Stimulated activated CD4-positive, alpha-beta T cell treated with anti-CD3 and anti-CD28 coated beads, Interleukin-1b, Interleukin-23, amount 100 ng/mL, for 48 hours (primary cell): Measurements from ENCODE around the gene PAN2.
"Not testable (repeated sequence)": the region's sequence is repeated elsewhere in the genome, so short reads cannot be mapped to it uniquely, and the experiment has no call there.

Experiments used
- DNase-seq: peaks from one replicate; pipeline ENCODE4 v3.0.0-alpha.2; 2020

Gene PAN2

GRCh38 chr12:56304276-56304675 is 29.5 kb downstream of the PAN2 start:
- no peak for DNase-seq

- peak; percentile 10 for DNase-seq
Observed at GRCh38 chr12:56300644-56301464, 32.9 kb downstream of the PAN2 start.

- DNase-seq = peak; percentile 99
Observed at GRCh38 chr12:56299853-56300643, 33.8 kb downstream of the PAN2 start, which contains the start of gene CS. Gene CS (minus strand): TSS chr12:56300330. CDS start chr12:56300201, 129 bp downstream.

DNA sequence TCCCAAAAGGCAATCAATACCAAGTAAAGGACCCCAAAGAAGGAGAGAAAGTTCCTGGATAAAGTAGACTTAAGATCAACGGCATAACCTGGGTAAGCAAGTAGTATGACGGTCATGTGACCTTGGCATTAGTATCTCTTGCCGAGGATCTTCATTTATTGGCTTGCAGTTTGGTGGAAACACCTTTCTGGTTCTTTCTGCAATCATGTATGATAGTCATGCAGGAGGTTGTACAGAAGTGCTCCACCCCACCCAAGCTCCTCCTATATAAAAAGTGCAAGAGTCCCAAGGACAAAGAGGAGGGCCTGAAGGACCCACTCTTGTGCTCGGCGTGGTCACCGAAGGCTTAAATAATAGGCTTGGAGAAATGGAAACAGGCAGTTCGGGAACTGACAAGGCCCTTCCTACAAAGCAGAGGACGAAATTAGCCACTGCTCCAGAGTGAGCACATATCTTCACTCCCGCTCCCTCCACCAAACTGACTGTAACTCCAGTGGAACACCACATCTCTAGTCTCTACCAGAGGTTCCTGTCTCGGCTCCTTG is 34.4 kb downstream of the PAN2 start:
- peak; percentile 20 for DNase-seq

DNA sequence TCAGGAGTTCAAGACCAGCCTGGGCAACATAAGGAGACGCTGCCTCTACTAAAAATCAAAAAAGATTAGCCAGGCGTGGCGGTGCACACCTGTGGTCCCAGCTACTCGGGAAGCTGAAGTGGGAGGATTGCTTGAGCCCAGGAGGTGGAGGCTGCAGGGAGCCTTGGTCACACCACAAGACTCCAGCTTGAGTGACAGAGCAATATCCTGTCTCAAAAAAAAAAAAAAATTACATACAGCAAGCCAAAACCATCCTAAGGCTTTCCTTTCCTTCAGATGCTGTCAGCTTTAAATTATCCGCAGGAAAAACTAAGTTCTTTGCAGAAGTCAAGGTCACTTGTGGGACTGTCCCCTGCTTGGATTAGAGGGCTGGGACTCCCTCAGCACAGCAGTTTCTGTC is 35.0 kb downstream of the PAN2 start:
- DNase-seq = no peak

DNA sequence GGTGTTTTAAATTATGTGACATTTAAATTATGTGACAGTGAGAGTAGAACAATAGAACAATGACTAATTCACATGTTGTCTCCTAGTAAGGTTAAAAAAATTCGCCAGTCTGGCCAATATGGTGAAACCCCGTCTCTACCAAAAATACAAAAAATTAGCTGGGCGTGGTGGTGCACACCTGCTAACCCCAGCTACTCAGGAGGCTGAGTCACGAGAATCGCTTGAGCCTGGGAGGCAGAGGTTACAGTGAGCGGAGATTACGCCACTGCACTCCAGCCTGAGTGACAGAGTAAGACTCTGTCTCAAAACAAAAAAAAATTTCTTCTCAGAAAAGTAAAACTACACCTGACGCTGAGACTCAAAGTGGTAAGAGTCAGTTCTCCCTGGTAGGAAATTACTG is 36.4 kb downstream of the PAN2 start:
- peak; percentile 15 for DNase-seq

DNA sequence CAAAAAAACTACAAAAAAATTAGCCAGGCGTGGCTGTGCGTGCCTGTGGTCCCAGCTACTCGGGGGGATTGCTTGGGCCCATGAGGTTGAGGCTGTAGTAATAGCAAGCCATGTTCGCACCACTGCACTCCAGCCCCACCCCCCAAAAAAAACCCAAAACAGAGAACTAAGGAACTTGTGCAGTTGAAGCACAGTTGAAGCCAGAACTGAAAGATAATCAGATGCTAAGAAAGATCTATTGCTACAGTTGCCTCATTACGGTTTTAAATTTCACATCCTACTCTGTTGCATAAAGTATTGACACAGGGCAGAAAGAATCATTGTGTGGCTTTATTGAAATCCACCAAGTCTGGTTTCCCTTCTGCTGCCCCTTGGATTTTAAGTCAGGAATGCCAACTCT is 37.5 kb downstream of the PAN2 start:
- no peak for DNase-seq

DNA sequence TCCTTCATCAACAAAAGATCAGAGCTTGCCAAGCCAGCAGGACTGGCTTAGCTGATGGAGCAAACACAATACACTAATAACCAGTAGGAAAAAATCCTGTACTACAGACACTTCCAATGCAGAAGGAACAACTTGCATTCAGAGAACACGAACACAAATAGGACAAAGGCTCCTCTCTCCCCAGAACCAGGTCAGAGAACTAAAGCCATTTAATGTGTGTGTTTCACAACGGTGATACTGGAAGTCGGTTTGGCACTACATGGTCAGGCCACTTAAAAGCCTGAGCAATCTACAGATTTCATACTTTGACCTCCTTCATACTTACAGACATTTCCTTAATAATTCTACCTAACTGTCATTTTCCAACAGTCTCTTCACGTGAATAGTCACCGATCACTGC is 40.0 kb downstream of the PAN2 start:
- no peak for DNase-seq

GRCh38 chr12:56288705-56289387 is 45.0 kb downstream of the PAN2 start:
- DNase-seq = no peak

DNA sequence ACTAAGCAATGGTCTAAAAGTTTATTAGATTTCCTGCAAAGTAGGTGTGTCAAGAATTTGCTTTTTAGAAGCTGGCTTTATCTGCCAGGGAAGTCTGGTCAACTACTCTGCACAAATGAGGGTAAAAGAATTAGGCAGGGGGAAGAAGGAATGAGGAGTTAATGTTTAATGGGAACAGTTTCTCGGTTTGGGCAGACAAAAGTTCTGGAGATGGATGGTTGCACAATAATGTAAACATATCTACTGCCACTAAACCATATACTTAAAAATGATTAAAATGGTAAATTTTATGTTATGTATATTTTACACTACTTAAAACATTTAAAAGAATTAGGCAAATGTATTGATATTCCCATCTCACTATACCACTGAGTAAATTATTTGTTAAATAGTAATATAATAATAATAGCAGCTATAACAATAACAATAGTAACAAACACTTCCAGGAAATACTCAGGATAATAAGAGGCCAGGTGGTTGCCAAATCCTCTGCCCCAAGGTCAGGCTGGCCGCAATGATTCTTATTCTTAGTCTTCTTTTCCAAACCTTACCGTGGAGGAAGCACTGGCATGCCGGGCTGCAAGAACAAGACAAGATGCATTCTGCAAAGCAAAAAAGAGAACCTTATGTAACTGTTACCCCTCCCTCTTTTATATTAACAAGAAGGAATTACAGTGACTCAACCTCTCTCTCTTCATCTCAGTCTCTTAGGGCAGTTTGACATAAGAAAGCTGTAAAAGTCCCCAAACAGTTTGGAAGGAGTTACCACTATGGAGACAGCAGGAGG is 47.6 kb downstream of the PAN2 start:
- DNase-seq = no peak

GRCh38 chr12:56284263-56284662 is 49.5 kb downstream of the PAN2 start:
- DNase-seq = not testable (repeated sequence)

DNA sequence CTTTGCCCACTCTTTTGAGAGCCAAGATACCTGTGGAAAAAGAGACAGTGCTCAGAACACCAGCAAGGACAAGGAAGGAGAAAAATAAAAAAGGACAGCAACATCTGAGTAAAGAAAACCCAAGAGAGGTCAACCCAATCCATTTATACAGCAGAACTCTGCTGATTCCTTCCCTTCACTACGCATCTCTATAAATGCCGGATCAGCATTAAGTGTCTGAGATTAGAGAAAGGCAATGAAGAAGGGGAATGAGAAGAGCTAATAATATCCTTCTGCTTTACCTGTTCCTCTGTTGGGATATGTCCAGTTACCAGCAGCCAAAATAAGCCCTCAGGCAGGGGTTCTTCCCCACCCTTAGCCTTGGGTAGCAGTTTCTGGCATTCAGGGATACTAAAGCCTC is 51.2 kb downstream of the PAN2 start:
- no peak for DNase-seq

GRCh38 chr12:56282030-56282429 is 51.8 kb downstream of the PAN2 start:
- DNase-seq = no peak

GRCh38 chr12:56280849-56281248 is 53.0 kb downstream of the PAN2 start:
- DNase-seq = no peak

GRCh38 chr12:56278905-56279304 is 54.9 kb downstream of the PAN2 start:
- no peak for DNase-seq

DNA sequence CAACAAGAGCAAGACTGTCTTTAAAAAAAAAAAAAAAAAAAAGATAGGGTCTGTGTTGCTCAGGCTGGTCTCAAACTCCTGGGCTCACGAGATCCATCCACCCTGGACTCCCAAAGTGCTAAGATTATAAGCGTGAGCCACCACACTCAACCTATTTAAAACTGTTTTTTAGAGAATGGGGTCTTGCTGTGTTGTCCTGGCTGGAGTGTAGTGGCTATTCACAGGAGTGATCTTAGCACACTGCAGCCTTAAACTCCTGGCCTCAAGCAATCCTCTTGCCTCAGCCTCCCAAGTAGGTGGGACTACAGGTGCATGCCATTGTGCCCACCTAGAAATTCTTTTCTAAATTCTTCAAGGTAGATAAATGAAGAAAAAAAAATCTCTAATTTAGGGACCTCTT is 59.5 kb downstream of the PAN2 start:
- no peak for DNase-seq

GRCh38 chr12:56272468-56272867 is 61.3 kb downstream of the PAN2 start:
- DNase-seq = not testable (repeated sequence)

GRCh38 chr12:56271031-56271430 is 62.8 kb downstream of the PAN2 start:
- no peak for DNase-seq

- no peak for DNase-seq
Observed at GRCh38 chr12:56267443-56268071, 66.2 kb downstream of the PAN2 start.

DNA sequence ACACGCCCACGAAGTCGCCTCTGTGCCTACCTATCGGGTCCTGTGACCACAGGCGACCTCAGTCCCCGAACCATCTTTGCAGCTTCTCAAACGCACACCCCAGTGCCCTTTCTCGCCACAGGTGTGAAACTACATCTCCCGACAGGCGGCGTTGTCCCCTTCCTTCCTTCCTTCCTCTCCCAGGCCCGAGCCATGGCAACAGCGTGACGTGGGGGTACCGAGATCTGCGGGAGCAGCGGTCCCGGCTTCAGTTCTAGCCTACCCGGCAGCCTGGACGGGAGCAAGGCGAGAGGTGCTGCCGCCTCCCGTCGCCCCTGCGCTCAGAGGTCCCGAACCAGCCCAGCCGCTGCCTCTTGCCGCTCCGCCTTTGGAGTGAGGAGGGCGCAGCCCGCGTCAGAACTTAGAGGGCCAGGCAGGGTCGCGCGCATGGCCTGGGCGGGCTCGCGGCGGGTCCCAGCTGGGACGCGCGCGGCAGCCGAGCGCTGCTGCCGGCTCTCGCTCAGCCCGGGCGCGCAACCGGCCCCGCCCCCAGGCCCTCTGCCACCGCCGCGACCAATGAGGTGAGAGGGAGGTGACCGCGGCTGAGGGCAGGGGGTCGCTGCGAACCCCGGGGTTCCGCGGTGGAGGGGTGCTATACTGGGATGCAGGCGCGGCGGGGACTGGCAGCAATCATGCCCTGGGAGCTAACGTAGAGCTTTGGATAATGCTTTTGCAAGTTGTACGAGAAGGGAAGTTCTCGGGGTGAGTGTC is 66.9 kb downstream of the PAN2 start, which contains the start of gene COQ10A:
COQ10A (plus strand) TSS at position 250 of the 750 bp plus-strand sequence; CDS start at position 427, 177 bp downstream.
- DNase-seq = peak; percentile 84
